OCI-LY7 (cell line): Measurements from ENCODE around the gene CDC6.

Experiments
- EZH2phosphoT487 ChIP-seq: fragments of 200-600 bp; sonication (generic); IDR thresholded peaks from 2 replicates; pipeline ENCODE4 v1.6.1; 2018; ENCODE audit warnings: low read depth, borderline replicate concordance, mild to moderate bottlenecking, mixed run types, antibody characterized with exemption, low read length, moderate library complexity, mixed read lengths
- TF ChIP-seq, protein P1 (sequence below): fragments of 200-600 bp; sonication (generic); conservative IDR thresholded peaks from 2 replicates; pipeline ENCODE4 v1.5.1; 2014; ENCODE audit warnings: mild to moderate bottlenecking, antibody characterized with exemption, low read length, moderate library complexity, mixed read lengths

DNA sequence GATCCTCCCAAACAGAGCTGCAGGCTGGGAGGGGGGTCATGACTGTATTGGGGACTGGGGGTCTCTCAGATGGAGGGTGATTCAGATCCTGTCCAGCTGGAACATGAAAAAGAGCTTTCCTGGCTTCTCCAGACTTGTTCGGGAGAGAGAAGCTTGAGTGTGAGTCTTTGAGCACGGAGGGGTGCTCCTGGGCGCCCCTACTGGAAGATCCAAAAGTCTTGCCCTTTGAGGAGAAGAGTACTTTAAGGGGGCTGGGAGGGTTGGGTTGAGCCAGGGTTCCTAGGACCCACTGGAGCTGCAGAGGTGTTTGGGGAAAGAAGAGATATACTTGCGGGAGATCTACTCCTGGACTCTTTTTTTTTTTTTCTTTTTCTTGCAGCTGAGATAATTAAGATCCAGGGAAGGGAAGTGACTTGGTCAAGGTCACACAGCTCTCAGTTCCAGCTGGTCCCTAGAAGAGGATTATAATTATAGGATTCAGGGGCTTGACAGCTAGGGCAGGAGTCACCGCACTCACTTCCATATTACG lies 29.7 kb downstream of the CDC6 start:
- TF ChIP-seq, protein P1, sequence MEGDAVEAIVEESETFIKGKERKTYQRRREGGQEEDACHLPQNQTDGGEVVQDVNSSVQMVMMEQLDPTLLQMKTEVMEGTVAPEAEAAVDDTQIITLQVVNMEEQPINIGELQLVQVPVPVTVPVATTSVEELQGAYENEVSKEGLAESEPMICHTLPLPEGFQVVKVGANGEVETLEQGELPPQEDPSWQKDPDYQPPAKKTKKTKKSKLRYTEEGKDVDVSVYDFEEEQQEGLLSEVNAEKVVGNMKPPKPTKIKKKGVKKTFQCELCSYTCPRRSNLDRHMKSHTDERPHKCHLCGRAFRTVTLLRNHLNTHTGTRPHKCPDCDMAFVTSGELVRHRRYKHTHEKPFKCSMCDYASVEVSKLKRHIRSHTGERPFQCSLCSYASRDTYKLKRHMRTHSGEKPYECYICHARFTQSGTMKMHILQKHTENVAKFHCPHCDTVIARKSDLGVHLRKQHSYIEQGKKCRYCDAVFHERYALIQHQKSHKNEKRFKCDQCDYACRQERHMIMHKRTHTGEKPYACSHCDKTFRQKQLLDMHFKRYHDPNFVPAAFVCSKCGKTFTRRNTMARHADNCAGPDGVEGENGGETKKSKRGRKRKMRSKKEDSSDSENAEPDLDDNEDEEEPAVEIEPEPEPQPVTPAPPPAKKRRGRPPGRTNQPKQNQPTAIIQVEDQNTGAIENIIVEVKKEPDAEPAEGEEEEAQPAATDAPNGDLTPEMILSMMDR = peak; percentile 84
- TF ChIP-seq EZH2phosphoT487 = no peak
